ENCODE measurements around the gene UROD.
"Not testable (repeated sequence)": the region's sequence is repeated elsewhere in the genome, so short reads cannot be mapped to it uniquely, and the experiment has no call there.

UROD gene

GRCh38 chr1:45011837-45012638 lies at the start of gene UROD:
Gene UROD (plus strand): TSS chr1:45012254. CDS start chr1:45012266, 12 bp downstream.
- Histone ChIP-seq H3K4me1 (ENCODE audit: insufficient read depth, low read length) (peaks cover 5% of the 10 kb centered on the region; the same call in 1 of the 2 replicates), H3K9me3 (ENCODE audit: insufficient read depth, low read depth, low read length) (no peaks in the 10 kb centered on the region), H3K27ac (ENCODE audit: low read length) (no peak within 1 kb of the TSS), H3K4me3 (ENCODE audit: low read length) (peak within 1 kb of the TSS; percentile 85), H3K9ac (ENCODE audit: low read depth, low read length) (peak within 1 kb of the TSS; percentile 84), H3K27me3 (ENCODE audit: insufficient read depth, low read length) (no peaks in the 10 kb centered on the region), H3K36me3 (ENCODE audit: insufficient read depth, low read depth, low read length) (peaks cover 43% of the 10 kb centered on the region)

- H3K27ac ChIP-seq (ENCODE audit: low read length), result no peak overlapping the region
- no peak overlapping the region for H3K4me3 ChIP-seq (ENCODE audit: low read length)
- H3K9ac ChIP-seq (ENCODE audit: low read depth, low read length), result no peak overlapping the region
- no peaks in the 10 kb centered on the region for H3K9me3 ChIP-seq (ENCODE audit: insufficient read depth, low read depth, low read length)
- no peaks in the 10 kb centered on the region for H3K36me3 ChIP-seq (ENCODE audit: insufficient read depth, low read depth, low read length)
- H3K4me1 ChIP-seq (ENCODE audit: insufficient read depth, low read length), result no peaks in the 10 kb centered on the region
- no peaks in the 10 kb centered on the region for H3K27me3 ChIP-seq (ENCODE audit: insufficient read depth, low read length)
These were observed 49.3 kb upstream of the UROD start for GRCh38 chr1:44962729-44963128.

GRCh38 chr1:44964396-44964795 lies 47.7 kb upstream of the UROD start:
- H3K9ac ChIP-seq (ENCODE audit: low read depth, low read length), result no peak overlapping the region
- H3K9me3 ChIP-seq (ENCODE audit: insufficient read depth, low read depth, low read length), result no peaks in the 10 kb centered on the region
- no peaks in the 10 kb centered on the region for H3K27me3 ChIP-seq (ENCODE audit: insufficient read depth, low read length)
- no peak overlapping the region for H3K27ac ChIP-seq (ENCODE audit: low read length)
- no peaks in the 10 kb centered on the region for H3K36me3 ChIP-seq (ENCODE audit: insufficient read depth, low read depth, low read length)
- no peak overlapping the region for H3K4me3 ChIP-seq (ENCODE audit: low read length)
- H3K4me1 ChIP-seq (ENCODE audit: insufficient read depth, low read length), result no peaks in the 10 kb centered on the region

GRCh38 chr1:44970317-44970716 lies 41.7 kb upstream of the UROD start:
- H3K4me1 ChIP-seq (ENCODE audit: insufficient read depth, low read length), result no peaks in the 10 kb centered on the region
- H3K4me3 ChIP-seq (ENCODE audit: low read length), result no peak overlapping the region
- H3K9ac ChIP-seq (ENCODE audit: low read depth, low read length), result no peak overlapping the region
- H3K9me3 ChIP-seq (ENCODE audit: insufficient read depth, low read depth, low read length), result no peaks in the 10 kb centered on the region
- no peak overlapping the region for H3K27ac ChIP-seq (ENCODE audit: low read length)
- no peaks in the 10 kb centered on the region for H3K27me3 ChIP-seq (ENCODE audit: insufficient read depth, low read length)
- H3K36me3 ChIP-seq (ENCODE audit: insufficient read depth, low read depth, low read length), result peaks cover 12% of the 10 kb centered on the region

- H3K4me3 ChIP-seq (ENCODE audit: low read length), result no peak overlapping the region
- H3K9me3 ChIP-seq (ENCODE audit: insufficient read depth, low read depth, low read length), result no peaks in the 10 kb centered on the region
- no peaks in the 10 kb centered on the region for H3K4me1 ChIP-seq (ENCODE audit: insufficient read depth, low read length)
- H3K27ac ChIP-seq (ENCODE audit: low read length), result no peak overlapping the region
- H3K36me3 ChIP-seq (ENCODE audit: insufficient read depth, low read depth, low read length), result peaks cover 45% of the 10 kb centered on the region
- no peaks in the 10 kb centered on the region for H3K27me3 ChIP-seq (ENCODE audit: insufficient read depth, low read length)
- H3K9ac ChIP-seq (ENCODE audit: low read depth, low read length), result no peak overlapping the region
These were observed 38.4 kb upstream of the UROD start for GRCh38 chr1:44973645-44974044.

GRCh38 chr1:44976252-44976651 lies 35.8 kb upstream of the UROD start:
- Histone ChIP-seq H3K9me3 (ENCODE audit: insufficient read depth, low read depth, low read length) (no peaks in the 10 kb centered on the region), H3K36me3 (ENCODE audit: insufficient read depth, low read depth, low read length) (peaks cover 60% of the 10 kb centered on the region), H3K27me3 (ENCODE audit: insufficient read depth, low read length) (no peaks in the 10 kb centered on the region), H3K9ac (ENCODE audit: low read depth, low read length) (no peak overlapping the region), H3K4me1 (ENCODE audit: insufficient read depth, low read length) (no peaks in the 10 kb centered on the region), H3K27ac (ENCODE audit: low read length) (no peak overlapping the region), H3K4me3 (ENCODE audit: low read length) (no peak overlapping the region)

GRCh38 chr1:44977372-44977771 lies 34.7 kb upstream of the UROD start:
- H3K36me3 ChIP-seq (ENCODE audit: insufficient read depth, low read depth, low read length), result peaks cover 60% of the 10 kb centered on the region
- not testable (repeated sequence) for H3K27me3 ChIP-seq (ENCODE audit: insufficient read depth, low read length); H3K4me1 ChIP-seq (ENCODE audit: insufficient read depth, low read length); H3K9me3 ChIP-seq (ENCODE audit: insufficient read depth, low read depth, low read length); H3K4me3 ChIP-seq (ENCODE audit: low read length); H3K9ac ChIP-seq (ENCODE audit: low read depth, low read length); H3K27ac ChIP-seq (ENCODE audit: low read length)

GRCh38 chr1:44985747-44986359 lies 26.2 kb upstream of the UROD start:
- peaks cover 4% of the 10 kb centered on the region for H3K36me3 ChIP-seq (ENCODE audit: insufficient read depth, low read depth, low read length)

GRCh38 chr1:44988531-44989156 lies 23.4 kb upstream of the UROD start:
- Histone ChIP-seq H3K9me3 (ENCODE audit: insufficient read depth, low read depth, low read length) (no peaks in the 10 kb centered on the region), H3K4me3 (ENCODE audit: low read length) (no peak overlapping the region), H3K36me3 (ENCODE audit: insufficient read depth, low read depth, low read length) (no peaks in the 10 kb centered on the region), H3K27me3 (ENCODE audit: insufficient read depth, low read length) (no peaks in the 10 kb centered on the region), H3K27ac (ENCODE audit: low read length) (no peak overlapping the region), H3K4me1 (ENCODE audit: insufficient read depth, low read length) (no peaks in the 10 kb centered on the region), H3K9ac (ENCODE audit: low read depth, low read length) (no peak overlapping the region)

More at GRCh38 chr1:44985747-44986359, 26.2 kb upstream of the UROD start:
- H3K4me3 ChIP-seq (ENCODE audit: low read length), result peak overlapping the region; percentile 77
- peak overlapping the region; percentile 69; the same call in 1 of the 2 replicates for H3K9ac ChIP-seq (ENCODE audit: low read depth, low read length)
- H3K27ac ChIP-seq (ENCODE audit: low read length), result no peak overlapping the region
- H3K9me3 ChIP-seq (ENCODE audit: insufficient read depth, low read depth, low read length), result no peaks in the 10 kb centered on the region
- H3K4me1 ChIP-seq (ENCODE audit: insufficient read depth, low read length), result no peaks in the 10 kb centered on the region
- H3K27me3 ChIP-seq (ENCODE audit: insufficient read depth, low read length), result no peaks in the 10 kb centered on the region

- Histone ChIP-seq H3K4me1 (ENCODE audit: insufficient read depth, low read length) (no peaks in the 10 kb centered on the region), H3K4me3 (ENCODE audit: low read length) (no peak overlapping the region), H3K36me3 (ENCODE audit: insufficient read depth, low read depth, low read length) (no peaks in the 10 kb centered on the region), H3K9me3 (ENCODE audit: insufficient read depth, low read depth, low read length) (no peaks in the 10 kb centered on the region), H3K27me3 (ENCODE audit: insufficient read depth, low read length) (no peaks in the 10 kb centered on the region), H3K27ac (ENCODE audit: low read length) (no peak overlapping the region), H3K9ac (ENCODE audit: low read depth, low read length) (no peak overlapping the region)
These were observed 17.6 kb upstream of the UROD start for GRCh38 chr1:44994309-44994898.

GRCh38 chr1:44995467-44996238 lies 16.4 kb upstream of the UROD start:
- no peak overlapping the region for H3K27ac ChIP-seq (ENCODE audit: low read length)
- no peaks in the 10 kb centered on the region for H3K9me3 ChIP-seq (ENCODE audit: insufficient read depth, low read depth, low read length)
- no peak overlapping the region for H3K9ac ChIP-seq (ENCODE audit: low read depth, low read length)
- no peaks in the 10 kb centered on the region for H3K36me3 ChIP-seq (ENCODE audit: insufficient read depth, low read depth, low read length)
- H3K27me3 ChIP-seq (ENCODE audit: insufficient read depth, low read length), result no peaks in the 10 kb centered on the region
- H3K4me1 ChIP-seq (ENCODE audit: insufficient read depth, low read length), result no peaks in the 10 kb centered on the region
- no peak overlapping the region for H3K4me3 ChIP-seq (ENCODE audit: low read length)

Data from iPS-20b (cell line).